Chondrocyte (in vitro differentiated cells): ENCODE data around the gene HCRT. TPM values are rescaled to one million over a fixed set of nuclear protein-coding genes. Genes with fewer than 3 reads are reported as not detected.

Source experiments
- DNase-seq: peaks from one replicate; pipeline ENCODE4 v3.0.0; 2021; ENCODE audit warnings: mixed read lengths, low spot score
- H3K27ac Mint-ChIP-seq: one replicate; pipeline ENCODE4 v1.8.0; 2021; ENCODE audit warnings: mild to moderate bottlenecking, moderate library complexity, mixed read lengths; ENCODE audit not compliant: unreplicated experiment
- H3K27me3 Mint-ChIP-seq: 2 replicates; pipeline ENCODE4 v1.8.0; 2021; ENCODE audit warnings: low read depth, mixed read lengths
- H3K36me3 Mint-ChIP-seq: 2 replicates; pipeline ENCODE4 v1.8.0; 2021; ENCODE audit warnings: low read depth, mixed read lengths
- H3K4me1 Mint-ChIP-seq: 2 replicates; pipeline ENCODE4 v1.8.0; 2021; ENCODE audit warnings: low read depth, mild to moderate bottlenecking, mixed read lengths
- H3K4me3 Mint-ChIP-seq: one replicate; pipeline ENCODE4 v1.8.0; 2021; ENCODE audit warnings: mild to moderate bottlenecking, moderate library complexity, mixed read lengths; ENCODE audit not compliant: unreplicated experiment
- H3K9me3 Mint-ChIP-seq: 2 replicates; pipeline ENCODE4 v1.8.0; 2021; ENCODE audit warnings: low read depth, mixed read lengths
- total RNA-seq: library from RNA; stranded (reverse); gene quantifications from 3 replicates; pipeline ENCODE4 v1.2.1, GENCODE V29; 2021
- TF ChIP-seq, protein P1 (sequence below): fragments of 200-600 bp; sonication (generic); IDR thresholded peaks from 2 replicates; pipeline ENCODE4 v1.5.0; 2021; ENCODE audit warnings: antibody characterized with exemption, mild to moderate bottlenecking, moderate library complexity

Gene HCRT
- total RNA-seq, 1 donor from 2014 or later = not detected

DNA sequence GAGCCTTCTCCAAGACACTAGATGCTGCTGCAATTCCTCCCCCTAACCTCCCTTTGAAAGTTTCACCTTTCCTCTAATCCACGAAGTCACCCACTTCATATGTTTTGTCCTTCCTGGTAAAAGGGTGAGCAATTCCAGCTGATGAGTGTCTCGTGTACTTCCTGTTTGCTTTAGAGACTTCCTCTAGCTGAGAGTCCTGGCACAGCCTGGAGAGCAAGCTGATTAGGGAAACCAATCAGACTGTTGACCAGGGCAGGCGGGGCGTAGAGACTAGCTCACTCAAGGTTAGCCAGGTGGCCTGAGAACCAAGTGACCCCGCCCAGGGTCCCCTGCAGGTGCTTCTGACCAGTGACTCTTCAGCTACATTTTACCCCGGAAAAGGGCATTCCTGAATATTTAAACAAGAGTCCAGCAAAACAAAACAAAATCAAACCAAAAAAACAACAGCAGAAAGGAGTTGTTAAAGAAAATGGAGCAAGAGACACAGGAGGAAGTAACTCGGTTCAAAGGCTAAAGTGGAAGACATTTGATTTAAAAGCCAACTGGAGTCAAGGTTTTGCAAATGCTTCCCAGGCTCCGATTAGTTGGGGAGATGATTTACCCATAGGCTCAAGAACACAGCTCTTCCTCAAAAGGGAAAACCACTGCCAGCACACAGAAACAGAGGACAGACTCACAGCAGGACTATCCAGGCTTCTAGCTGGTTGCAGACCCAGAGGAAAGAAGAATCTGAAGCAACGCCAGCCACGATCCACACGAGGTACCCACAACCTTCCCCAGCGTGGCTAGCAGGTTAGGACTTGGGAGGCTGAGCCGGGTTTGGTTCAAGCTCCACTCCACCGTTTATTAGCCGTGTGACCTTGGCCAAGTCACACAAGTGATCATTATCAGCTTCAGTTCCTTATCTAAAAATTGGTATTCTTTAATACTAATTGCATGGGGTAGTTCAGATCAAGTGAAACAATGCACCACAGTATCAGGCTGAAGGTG is 49.3 kb downstream of the HCRT start:
- Mint-ChIP-seq H3K4me1 (peaks cover 55% of the 10 kb centered on the region), H3K9me3 (no peaks in the 10 kb centered on the region)

DNA sequence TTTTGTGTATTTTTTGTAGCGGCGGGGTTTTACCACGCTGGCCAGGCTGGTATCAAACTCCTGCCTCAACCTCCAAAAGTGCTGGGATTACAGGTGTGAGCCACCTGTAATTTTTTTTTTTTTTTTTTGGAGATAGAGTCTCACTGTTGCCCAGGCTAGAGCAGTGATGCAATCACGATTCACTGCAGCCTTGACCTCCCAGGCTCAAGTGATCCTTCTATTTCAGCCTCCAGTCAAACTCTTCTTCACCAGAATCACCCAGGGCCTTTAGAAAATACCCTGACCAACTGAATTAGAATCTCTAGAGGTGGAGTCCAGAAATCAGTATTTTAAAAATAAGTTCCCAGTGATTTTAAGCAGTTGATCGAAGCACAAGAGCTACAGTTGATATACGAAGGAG is 50.1 kb downstream of the HCRT start:
- TF ChIP-seq, protein P1, sequence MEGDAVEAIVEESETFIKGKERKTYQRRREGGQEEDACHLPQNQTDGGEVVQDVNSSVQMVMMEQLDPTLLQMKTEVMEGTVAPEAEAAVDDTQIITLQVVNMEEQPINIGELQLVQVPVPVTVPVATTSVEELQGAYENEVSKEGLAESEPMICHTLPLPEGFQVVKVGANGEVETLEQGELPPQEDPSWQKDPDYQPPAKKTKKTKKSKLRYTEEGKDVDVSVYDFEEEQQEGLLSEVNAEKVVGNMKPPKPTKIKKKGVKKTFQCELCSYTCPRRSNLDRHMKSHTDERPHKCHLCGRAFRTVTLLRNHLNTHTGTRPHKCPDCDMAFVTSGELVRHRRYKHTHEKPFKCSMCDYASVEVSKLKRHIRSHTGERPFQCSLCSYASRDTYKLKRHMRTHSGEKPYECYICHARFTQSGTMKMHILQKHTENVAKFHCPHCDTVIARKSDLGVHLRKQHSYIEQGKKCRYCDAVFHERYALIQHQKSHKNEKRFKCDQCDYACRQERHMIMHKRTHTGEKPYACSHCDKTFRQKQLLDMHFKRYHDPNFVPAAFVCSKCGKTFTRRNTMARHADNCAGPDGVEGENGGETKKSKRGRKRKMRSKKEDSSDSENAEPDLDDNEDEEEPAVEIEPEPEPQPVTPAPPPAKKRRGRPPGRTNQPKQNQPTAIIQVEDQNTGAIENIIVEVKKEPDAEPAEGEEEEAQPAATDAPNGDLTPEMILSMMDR = no peak
- Mint-ChIP-seq H3K9me3 (no peaks in the 10 kb centered on the region), H3K36me3 (peaks cover 15% of the 10 kb centered on the region), H3K4me3 (no peak overlapping the region), H3K27ac (peak overlapping the region; percentile 38), H3K27me3 (no peaks in the 10 kb centered on the region), H3K4me1 (peaks cover 57% of the 10 kb centered on the region)
- no peak for DNase-seq

More for the DNA sequence above, 49.3 kb downstream of the HCRT start:
- H3K4me3 Mint-ChIP-seq = no peak overlapping the region
- no peak for DNase-seq
- no peaks in the 10 kb centered on the region for H3K27me3 Mint-ChIP-seq
- peak overlapping the region; percentile 65 for H3K27ac Mint-ChIP-seq
- TF ChIP-seq, protein P1 = no peak
- peaks cover 10% of the 10 kb centered on the region for H3K36me3 Mint-ChIP-seq

Other genes with a start within 250 kb of the HCRT start
- gene CNP, start 218.7 kb downstream of the HCRT start, total RNA-seq = 78.3 to 86.0 TPM (median 79.4 TPM) in 3 replicates
- 51.1 to 61.0 TPM (median 51.2 TPM) in 3 replicates for gene DNAJC7, start 168.0 kb downstream of the HCRT start, total RNA-seq
- 54.7 to 57.0 TPM (median 56.9 TPM) in 3 replicates for gene NKIRAS2, start 165.4 kb downstream of the HCRT start, total RNA-seq
- gene C17orf113, start 134.9 kb downstream of the HCRT start, total RNA-seq = 0.24 to 0.77 TPM (median 0.62 TPM) in 3 replicates
- 0.07 to 0.18 TPM in 2 of 3 replicates, not detected in the other for gene ZNF385C, start 87.0 kb downstream of the HCRT start, total RNA-seq
- gene DHX58, start 72.7 kb downstream of the HCRT start, total RNA-seq = 0.53 to 0.64 TPM (median 0.55 TPM) in 3 replicates
- 21.7 to 38.0 TPM (median 22.3 TPM) in 3 replicates for gene KAT2A, start 64.1 kb downstream of the HCRT start, total RNA-seq
- not detected in 3 replicates for gene HSPB9, start 62.6 kb downstream of the HCRT start, total RNA-seq
- 107 to 118 TPM (median 116 TPM) in 3 replicates for gene RAB5C, start 30.5 kb downstream of the HCRT start, total RNA-seq
- gene KCNH4, start 4.3 kb downstream of the HCRT start, total RNA-seq = not detected in 3 replicates
- 3.5 to 8.9 TPM (median 7.8 TPM) in 3 replicates for gene GHDC, start 9.0 kb upstream of the HCRT start, total RNA-seq
- 29.5 to 32.8 TPM (median 31.0 TPM) in 3 replicates for gene STAT5B, start 90.9 kb upstream of the HCRT start, total RNA-seq
- gene STAT5A, start 103.0 kb upstream of the HCRT start, total RNA-seq = 12.2 to 17.6 TPM (median 14.3 TPM) in 3 replicates
- 164 to 203 TPM (median 164 TPM) in 3 replicates for gene STAT3, start 203.0 kb upstream of the HCRT start, total RNA-seq
- gene CAVIN1, start 237.8 kb upstream of the HCRT start, total RNA-seq = 501 to 877 TPM (median 874 TPM) in 3 replicates